ENCODE measurements around the gene TROAP.

GRCh38 chr12:49296836-49297694 is 26.0 kb upstream of the TROAP start:
- TF ChIP-seq TCF7L2 (IDR thresholded peaks at IDR 0.05; ENCODE audit: borderline replicate concordance, low read depth, low read length), result no peak
- peak; percentile 86; the same call in 1 of the 2 replicates for TF ChIP-seq CTCF (tag by site-specific recombination; IDR thresholded peaks at IDR 0.05)
- no peak for TF ChIP-seq BCL6B (tag by site-specific recombination; IDR thresholded peaks at IDR 0.05)
- TF ChIP-seq ZBTB11 (tag by site-specific recombination; conservative IDR thresholded peaks at IDR 0.05; ENCODE audit: low read depth), result 0 out of 2 replicates have a peak, but pooled peaks have one; percentile 44
- TF ChIP-seq ZNF274 (IDR thresholded peaks at IDR 0.05; ENCODE audit: low read length), result no peak
- no peak for TF ChIP-seq ZNF274 (tag by site-specific recombination; IDR thresholded peaks at IDR 0.05; ENCODE audit: borderline replicate concordance)
- peak; percentile 66 for TF ChIP-seq GLIS1 (tag by site-specific recombination; IDR thresholded peaks at IDR 0.05)

All from HEK293 (cell line).